Fibroblast of skin of scalp (primary cell): ENCODE data around the gene ZFYVE19. TPM values are rescaled to one million over a fixed set of nuclear protein-coding genes. Genes with fewer than 3 reads are reported as not detected.

Experiments used
- DNase-seq: peaks from one replicate; pipeline ENCODE4 v3.0.0-alpha.2; 2013
- polyA plus RNA-seq, 2 experiments: library from polyadenylated mRNA; unstranded; fragments of 120-200 nt; gene quantifications; one replicate each; pipeline ENCODE4 v1.2.1, GENCODE V29; 2013; ENCODE audit not compliant: insufficient read length in 2 of 2

The ZFYVE19 gene, protein sequence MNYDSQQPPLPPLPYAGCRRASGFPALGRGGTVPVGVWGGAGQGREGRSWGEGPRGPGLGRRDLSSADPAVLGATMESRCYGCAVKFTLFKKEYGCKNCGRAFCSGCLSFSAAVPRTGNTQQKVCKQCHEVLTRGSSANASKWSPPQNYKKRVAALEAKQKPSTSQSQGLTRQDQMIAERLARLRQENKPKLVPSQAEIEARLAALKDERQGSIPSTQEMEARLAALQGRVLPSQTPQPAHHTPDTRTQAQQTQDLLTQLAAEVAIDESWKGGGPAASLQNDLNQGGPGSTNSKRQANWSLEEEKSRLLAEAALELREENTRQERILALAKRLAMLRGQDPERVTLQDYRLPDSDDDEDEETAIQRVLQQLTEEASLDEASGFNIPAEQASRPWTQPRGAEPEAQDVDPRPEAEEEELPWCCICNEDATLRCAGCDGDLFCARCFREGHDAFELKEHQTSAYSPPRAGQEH
- 17.5 TPM for polyA plus RNA-seq (2013, experiment 1 of 2; ENCODE audit: insufficient read length)
- 16.6 TPM for polyA plus RNA-seq (2013, experiment 2 of 2; ENCODE audit: insufficient read length)

DNA sequence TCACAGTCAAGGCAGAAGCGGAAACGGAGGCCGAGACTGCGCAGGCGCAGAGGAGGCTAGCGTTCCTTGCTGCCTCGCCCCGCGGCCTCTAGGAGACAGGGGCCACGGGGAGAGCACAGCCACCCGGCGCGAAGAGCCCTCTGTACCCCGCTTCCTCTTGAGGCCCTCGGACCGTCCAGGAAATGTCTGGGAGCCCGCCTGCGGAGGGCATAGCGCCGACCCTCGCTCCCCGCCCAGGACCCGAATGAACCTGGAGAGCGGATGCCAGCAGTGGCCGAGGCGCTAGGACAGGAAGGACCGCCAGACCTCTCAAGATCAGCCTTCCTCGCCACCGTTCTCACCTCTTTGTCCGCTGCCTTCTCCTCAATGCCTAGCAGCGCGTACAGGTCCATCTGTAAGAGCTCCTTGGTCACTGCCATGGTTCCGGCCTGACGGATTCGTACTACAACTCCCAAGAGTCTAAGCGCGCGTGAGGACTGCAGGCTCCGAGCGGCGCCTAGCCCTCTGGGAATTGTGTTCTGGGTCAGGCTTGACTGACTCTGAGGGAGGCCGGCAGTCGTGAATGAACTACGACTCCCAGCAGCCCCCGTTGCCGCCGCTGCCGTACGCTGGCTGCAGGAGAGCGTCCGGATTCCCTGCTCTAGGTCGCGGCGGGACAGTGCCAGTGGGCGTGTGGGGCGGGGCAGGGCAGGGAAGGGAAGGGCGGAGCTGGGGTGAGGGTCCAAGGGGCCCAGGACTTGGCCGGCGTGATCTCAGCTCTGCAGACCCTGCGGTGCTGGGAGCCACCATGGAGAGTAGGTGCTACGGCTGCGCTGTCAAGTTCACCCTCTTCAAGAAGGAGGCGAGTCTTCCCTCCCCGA, at the start of gene ZFYVE19, which contains the start of gene DNAJC17:
Gene ZFYVE19, plus strand, starts transcription at position 62 of the 860 bp plus-strand sequence. Its CDS starts 501 bp downstream, at position 563.
Gene DNAJC17, minus strand, starts transcription at position 446 of the 860 bp plus-strand sequence. Its CDS starts 27 bp downstream, at position 419.
- peak; percentile 98 for DNase-seq

DNA sequence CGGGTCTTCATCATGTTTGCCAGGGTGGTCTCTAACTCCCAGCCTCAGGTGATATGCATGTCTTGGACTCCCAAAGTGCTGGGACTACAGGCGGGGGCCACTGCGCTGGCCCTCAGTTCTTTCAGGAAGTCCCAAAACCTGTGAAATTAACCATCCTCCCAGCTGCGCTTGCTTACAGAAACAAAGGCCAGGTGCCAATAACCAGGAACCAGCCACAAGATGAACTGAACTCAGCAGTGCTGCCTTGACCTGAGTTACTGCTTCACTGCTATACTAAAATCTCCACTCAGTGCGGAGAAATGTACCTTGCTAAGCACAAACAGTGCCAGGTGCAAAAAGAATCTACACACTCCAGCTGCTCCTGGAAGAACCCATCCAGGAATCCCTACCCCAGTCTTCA, 46.9 kb upstream of the ZFYVE19 start:
- no peak for DNase-seq

DNA sequence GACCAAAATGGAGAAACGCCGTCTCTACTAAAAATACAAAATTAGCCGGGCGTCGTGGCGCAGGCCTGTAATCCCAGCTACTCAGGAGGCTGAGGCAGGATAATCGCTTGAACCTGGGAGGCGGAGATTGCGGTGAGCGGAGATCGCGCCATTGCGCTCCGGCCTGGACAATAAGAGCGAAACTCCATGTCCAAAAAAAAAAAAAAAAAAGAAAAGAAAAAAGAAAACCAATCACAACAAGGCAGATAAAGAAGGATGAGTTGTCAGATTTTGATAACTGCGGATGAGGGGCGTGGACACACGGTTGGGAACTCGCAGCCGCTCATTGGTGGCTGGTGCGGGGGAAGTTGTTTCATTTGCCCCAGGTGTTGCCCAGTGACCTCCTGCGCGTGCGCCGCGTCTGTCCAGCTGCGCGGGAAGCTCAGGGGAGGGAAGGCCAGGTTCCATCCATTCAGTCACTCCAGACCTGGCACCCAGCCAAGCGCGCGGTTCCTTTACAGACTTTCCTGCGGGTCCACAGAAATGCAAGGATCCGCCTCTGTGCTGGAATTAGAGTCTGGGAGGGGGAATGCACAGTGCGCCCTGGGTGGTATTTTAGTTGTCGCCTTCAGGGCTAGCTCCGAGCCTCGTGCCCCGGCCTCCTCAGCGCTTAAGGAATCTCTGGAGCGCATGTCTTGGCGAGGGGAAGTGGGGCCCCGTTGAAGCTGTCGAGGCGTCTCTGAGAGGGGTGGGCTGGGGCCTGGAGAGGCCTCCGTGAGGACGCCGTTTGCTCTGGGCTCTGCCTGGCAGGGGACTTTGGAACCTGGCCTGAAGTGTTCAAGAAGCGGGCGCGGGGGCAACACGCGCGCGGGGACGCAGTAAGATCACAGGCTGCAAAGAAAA, 43.7 kb upstream of the ZFYVE19 start:
- peak; percentile 80 for DNase-seq

DNA sequence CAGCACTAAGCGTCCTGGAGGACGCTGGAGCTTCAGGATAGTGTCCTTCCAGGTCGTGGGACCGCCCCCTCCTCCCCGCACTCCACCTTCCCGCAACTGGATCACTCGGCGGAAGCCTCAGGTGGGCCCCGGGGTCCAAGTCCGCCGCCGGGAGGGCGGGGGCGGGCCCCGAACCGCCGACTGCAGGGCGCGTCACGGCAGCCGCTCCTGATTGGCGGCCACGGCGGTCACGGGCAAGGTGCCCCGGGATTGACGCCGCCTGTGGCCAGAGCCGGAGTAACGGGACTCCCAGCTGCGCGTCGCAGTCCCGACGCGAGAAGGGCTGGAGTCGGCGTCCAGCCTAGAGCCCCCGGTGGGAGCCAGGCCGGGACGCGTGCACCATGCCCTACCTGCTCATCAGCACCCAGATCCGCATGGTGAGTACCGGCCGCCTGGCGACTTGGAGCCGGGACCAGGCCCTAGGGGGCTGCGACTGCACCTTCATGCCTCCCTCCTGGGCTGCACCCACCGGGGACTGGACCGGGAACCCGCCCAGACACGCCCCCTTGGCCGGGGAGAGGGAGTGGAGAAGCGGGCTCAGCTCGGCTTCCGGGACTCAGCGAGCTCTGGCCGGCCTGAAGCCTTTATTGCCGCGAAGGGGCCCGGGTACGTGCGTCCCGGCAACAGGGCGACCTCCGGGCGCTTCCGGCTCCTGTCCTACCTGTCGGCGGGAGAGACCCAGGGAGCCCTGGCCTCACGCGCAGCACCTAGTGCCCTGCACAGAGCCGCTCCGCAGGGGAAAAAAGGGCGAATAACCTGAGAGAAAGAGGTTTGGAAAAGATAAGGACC, 42.9 kb upstream of the ZFYVE19 start, which contains the start of gene GCHFR:
Gene GCHFR, plus strand, starts transcription at position 268 of the 828 bp plus-strand sequence. Its CDS starts 113 bp downstream, at position 381.
- DNase-seq: peak; percentile 50

DNA sequence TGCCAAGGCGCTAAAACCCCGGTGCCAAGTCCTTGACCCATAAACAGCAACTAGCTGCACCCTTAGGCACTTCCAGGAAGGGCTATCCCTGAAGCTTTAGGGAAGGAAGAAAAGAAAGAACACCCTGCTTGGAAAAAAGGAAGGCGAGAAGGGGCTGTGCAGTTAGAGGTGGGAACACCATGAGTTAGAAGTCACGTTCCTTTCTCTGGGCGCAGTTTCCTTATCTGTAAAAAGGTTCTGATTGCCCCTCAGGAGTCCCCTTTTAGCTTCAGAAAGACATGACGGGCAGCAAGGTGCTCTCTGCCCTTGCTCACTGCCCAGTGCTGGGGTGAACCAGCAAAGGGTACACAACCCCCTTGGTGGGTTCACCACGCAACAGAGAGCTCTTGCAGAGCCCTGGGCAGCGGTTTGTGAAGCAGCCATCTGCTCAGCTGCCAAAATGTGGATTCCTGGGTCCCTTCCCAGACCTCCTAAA, 42.2 kb upstream of the ZFYVE19 start:
- DNase-seq: no peak

DNA sequence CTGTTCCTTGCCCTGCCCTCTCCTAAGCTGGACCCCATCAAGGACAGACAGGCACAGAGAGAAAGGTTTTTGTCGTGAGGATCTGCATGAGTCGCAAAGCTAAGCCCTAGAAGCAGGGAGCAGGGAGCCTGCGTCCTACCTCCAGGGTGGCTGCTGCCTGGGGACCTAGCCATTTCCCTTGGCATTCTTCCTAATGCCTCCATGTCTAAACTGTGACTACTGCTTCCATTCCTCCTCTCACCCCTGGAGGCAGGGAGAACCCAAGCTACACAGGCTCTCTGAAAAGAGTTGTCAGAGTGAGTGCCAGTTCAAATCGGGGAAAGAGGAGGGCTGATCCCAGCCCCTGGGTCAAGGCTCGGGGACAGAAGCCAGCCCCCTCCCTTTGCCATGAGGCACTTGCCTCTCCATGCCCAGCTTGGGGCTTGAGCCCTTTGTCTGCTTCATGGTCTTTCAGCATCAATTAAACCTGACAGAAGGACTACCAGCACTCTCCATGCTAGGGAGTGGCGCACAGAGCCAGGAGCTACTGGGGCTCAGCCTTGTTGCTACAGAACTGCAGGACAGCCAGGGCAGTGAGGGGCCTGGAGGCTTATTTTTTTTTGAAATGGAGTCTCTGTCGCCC, 40.6 kb upstream of the ZFYVE19 start:
- peak; percentile 54 for DNase-seq

DNA sequence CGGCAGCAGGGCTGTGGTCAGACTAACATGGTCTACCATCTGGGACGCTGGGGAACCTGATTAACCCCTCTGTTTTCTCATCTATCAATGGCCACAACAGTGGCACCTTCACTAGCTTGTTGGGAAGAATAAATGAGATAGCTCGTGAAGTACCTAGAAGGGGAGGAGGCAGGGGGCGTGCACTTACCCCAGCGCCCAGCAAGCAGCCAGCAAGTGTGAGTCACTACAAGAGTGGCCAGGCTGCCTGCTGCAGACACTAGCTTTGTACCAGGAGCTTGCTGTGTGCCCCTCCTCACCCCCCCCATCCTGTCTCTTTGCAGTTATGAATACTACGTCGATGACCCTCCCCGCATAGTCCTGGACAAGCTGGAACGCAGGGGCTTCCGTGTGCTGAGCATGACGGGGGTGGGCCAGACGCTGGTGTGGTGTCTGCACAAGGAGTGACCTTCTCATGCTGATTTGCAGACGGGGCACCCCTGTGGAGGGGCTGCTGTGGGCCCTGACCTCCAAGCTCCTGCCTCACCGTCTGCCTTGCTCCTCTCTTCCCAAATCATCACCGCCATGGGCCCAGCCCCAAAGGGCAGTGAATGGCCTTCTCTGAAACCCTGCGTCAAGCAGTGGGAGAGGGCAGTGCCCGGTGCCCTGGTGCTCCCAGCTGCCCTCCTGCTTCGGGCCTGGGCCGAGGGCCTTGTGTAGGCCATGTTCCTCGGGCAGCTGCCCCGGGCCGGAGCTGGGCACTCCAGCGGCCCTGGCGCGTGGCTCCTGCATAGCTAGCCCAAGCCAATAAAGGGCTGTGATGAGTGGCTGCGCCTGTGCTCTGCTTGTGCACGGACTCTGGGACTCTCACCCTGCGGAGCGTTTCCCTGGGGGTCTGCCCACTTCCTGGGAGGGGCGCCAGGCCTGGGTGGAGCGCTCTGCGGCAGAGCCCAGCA, 39.7 kb upstream of the ZFYVE19 start:
- no peak for DNase-seq

DNA sequence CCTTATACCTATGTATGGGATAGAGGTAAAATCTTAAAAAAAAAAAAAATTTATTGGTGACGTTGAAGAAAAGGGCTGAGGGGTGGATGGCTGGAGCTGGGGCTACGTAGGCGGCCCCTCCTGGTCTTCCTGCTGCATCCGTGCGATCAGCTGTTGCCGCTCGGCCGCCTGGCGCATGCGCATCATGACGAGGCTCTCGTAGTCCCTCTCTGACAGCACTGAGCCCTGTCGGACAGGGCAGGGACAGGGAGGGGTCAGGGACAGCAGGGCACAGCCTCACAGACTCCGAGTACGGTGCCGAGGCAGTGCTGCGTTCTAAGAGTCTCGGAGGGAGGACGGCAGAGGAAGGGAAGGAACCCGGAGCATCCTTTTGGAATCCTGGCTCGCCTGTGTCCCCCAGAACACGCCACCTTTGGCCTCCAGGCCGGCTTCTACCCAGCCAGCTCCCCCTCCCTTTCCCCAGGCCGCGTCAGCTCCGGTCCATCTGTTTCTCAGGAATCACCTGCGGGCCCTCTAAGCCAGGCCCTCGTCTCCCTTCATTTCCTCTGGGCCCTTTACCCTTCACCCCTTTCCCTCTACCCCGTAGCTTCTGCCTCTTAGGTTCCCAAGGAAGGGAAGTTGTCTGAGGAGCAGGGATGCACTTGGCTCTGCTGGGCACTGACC, 38.9 kb upstream of the ZFYVE19 start:
- no peak for DNase-seq

DNA sequence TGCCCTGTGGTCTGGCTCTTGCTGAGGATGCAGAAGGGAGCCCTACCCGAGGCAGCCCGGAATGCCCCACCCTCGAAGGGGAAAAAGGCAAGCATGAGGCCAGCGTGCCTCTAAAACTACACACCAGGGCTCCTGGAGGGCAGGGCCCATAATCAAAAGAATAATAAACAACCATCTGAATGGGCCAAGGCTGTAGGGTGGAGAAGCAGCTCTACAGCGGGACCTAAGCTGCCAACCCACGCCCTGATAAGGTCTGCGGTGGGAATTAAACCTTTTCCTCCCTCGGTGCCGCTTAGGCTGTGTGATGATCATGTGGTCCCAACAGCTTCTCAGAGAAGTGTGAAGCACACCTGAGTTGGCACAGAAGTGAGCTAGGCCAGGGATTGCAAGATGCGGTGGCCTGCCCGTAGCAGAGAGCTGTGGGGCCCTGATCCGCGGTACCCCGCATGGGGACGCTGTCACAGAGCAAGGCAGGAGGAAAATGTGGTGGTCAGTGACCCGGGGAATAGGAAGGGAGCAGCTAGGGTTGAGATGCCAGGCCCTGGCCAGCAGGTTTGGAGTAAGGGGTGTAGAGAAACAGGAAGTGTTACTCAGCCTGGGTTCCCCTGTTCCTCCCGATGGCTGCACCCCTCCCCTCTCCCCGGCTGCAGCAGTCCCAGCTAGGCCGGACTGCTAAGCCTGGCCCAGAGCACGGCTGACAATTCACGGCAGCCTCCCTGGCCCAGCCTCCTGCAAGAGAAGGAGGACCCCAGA, 38.2 kb upstream of the ZFYVE19 start:
- DNase-seq: no peak

DNA sequence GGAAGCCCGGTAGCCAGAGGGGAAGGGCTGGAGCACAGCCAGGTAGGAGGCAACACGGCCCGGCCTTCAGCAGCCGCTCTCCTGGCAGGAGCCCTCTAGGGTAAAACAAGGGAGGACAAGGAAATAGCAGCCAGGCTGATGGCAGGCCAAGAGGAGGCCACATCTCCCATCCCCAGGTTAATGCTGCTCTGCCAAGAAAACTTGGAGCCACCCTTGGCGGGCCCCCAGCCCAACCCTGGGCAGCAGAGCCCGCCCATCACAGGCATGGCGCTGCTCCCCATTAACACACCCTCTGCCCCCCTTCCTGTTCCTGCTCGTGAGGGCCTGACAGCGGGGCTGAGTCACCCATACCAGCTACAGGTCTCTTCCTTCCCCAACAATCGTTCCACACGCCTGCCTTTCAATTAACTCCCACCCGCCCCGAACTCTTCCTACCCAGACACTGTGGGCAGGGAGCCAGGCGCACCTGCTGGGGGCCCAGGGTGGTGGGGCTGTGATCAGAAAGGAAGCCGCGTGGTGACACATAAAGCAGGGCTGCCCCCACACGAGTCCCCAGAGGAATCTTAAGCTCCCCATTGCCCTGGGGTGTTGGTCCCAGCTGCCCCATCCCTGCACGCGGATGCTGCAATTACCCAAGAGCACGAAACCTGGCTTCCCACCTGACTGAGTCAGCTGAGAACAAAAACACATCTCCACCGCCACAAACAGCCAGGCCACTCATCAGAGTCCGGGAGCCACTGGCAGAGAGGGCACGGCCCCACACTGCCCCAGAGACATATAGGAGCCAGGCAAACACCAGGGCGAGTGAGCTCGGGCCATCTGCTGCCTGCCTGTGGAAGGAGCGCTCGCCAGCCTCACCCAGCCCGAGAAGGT, 37.4 kb upstream of the ZFYVE19 start, which contains the start of gene C15orf62:
Gene C15orf62, plus strand, starts transcription at position 707 of the 873 bp plus-strand sequence. CDS start 516 bp downstream, outside the sequence.
- no peak for DNase-seq

DNA sequence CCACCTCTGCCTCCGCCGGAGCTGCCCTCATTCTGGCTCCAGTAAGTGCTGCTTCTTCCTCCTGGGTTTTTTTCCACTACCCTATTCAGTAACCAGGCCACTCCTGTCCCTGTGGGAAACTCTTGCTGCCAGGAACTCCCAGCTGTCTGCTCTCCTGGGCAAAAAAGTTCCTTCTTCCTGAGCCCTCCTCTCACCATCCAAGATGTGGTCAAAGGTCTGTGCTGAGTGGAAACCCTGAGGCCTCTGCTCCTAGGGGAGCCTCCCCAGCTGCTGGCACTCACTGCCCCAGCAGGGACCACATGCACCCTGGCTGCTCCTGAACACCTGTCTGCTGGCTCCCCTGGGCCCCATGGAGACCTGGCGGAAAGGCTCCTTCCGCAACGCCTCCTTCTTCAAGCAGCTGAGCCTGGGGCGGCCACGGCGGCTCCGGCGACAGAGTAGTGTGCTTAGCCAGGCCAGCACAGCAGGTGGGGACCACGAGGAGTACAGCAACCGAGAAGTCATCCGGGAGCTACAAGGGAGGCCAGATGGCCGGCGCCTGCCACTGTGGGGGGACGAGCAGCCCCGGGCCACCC, 36.7 kb upstream of the ZFYVE19 start:
- no peak for DNase-seq

DNA sequence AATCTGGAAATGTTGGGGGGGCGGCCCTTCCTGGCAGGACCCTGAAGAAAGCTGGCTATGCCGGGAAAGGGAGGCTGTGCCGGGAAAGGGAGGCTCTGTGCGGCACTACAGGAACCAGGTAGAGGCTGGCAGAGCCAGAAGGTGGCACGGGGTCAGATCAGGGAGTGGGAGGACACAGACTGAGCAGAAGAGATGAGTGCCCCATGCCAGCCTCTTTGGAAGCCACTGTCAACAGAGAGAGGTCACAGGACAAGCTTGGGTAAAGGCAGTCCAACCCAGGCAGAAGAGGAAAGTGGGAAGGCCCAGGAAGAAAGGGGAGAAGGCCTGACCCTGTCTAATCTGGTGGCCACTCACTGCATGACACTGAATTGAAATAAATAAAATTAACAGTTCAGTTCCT, 35.6 kb upstream of the ZFYVE19 start:
- no peak for DNase-seq

DNA sequence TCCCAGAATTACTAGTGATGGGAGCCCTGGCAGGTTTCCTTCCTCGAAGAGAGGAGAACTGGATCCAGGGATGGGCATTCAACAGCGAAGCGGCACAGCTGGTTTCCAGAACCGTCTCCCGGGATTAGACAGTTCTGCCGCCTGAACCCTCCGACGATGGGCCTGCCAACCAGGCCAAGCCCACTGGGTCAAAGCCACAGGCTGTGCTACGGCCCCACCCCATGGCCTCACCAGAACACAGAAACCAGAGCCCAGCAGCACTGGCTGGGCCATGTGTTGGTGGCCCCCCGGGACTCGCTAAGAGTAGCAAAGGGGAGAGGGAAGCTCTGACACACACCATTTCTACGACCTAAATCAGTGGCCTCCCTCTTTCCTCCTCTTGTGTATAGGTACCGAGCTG, 34.9 kb upstream of the ZFYVE19 start:
- no peak for DNase-seq

DNA sequence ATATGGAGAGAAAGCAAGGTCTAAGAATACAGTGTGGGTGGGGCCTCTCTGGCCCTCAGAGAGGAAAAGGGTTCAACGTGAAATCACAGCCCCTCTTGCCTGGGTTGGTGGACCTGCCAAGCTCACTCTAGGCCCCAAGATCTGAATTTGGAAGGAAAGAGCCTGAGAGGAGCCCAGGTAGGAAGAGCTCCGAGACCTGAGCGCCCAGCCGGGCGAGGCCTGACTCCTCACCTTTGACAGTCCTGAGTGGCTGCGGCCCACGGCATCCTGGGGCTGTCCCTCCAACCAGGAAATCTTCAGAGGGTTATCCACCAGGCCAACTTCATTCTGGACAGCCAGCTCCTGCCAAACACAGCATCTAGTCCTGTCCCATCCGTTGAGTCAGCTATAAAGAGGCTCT, 33.4 kb upstream of the ZFYVE19 start:
- no peak for DNase-seq

DNA sequence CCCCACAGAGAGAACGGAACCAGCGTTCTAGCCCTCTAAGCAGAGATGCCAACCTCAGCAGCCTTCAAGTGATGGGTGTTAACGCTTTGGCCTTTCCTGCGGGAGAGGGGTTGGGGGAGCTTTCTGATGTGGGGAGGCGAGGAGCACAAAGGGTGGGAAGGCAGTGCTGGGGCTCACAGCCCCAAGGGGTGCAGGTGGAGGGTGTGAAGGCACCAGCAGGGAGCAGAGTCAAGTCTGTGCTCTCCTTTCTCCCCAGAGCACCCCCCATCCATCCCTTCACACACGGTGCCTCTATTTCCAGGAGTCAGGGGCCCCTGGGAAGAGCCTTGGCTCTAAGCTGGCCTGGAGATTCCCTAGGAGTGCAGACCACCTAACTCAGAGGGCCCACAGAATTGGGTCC, 33.0 kb upstream of the ZFYVE19 start:
- no peak for DNase-seq

DNA sequence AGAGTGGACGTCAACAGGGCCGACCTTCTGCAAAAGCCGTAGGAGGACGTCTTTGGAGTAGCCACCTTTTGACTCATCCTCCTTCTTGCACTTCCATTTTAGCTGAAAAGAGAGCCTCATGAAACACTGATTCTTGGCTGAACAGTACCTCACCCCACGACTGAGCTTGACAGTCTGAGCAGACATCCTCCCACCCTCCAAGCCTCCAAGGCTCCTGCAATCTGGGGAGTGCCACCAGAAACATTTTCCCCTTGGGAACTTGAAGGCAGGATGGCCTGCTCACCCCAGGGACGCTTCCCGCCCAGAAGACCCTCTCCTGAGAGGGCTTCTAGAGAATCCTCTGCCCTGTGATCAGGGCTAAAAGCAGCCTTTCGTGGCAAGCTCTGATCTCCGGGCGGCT, 31.9 kb upstream of the ZFYVE19 start:
- DNase-seq: no peak
